ENCODE results near the gene PDSS2.
"Not testable (repeated sequence)": the region's sequence is repeated elsewhere in the genome, so short reads cannot be mapped to it uniquely, and the experiment has no call there.

The PDSS2 gene

GRCh38 chr6:107459283-107460082 lies at the start of gene PDSS2:
Gene PDSS2, minus strand, starts transcription at chr6:107459564. Its CDS starts 279 bp downstream, at chr6:107459285.
- peak; percentile 75 for DNase-seq (ENCODE audit: low read depth)

DNA sequence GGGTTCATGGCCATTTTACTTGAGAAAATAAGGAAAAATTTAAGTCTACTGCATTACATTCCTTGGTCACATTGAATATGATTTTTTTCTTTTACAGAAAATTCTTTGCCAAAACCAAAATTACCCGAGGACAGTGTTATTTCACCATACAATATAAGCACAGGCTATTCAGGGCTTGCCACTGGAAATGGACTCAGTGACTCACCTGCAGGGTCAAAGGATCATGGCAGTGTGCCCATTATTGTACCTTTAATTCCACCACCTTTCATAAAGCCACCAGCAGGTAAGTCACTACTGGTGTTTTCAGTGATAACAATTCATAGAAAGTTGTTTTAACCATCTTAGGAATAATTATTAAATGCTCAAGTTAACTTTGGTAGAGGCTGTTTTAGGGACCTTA lies 46.8 kb upstream of the PDSS2 start:
- DNase-seq (ENCODE audit: low read depth) = no peak

DNA sequence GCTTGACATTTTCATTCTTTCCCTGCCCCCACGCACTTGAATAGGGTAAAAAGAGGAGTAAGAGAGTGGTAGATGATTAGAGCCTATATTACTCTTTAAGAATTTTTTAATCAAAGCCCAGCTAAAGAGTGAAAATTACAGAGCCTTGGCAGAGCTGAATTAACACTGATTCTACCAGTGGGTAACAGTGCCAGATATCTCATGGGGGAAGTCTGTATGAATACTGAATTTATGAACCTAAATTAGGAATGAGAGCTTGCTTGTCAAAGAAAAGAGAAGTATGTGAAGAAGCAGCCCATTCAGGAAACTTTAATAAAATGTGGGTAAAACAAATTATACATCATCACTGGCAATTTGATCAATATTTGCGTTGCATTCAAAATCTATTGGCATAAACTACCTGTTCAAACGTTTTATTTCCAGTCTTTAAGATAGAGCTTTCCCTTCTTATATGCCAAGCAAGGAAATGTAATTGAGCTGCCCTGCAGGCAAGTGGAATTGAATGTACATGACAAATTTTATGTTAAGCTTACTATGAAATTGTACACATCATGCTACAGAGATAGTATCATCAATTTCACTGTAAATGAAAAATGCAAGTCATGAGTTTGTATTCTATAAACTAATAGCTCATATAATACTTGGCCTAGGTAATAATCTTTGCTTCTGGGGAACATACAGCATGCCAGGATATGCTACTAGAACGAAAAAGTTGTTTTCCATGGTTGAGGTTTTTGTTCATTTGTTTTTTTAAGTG lies 45.1 kb upstream of the PDSS2 start:
- no peak for DNase-seq (ENCODE audit: low read depth)

GRCh38 chr6:107496892-107497684 lies 37.7 kb upstream of the PDSS2 start:
- no peak for DNase-seq (ENCODE audit: low read depth)

DNA sequence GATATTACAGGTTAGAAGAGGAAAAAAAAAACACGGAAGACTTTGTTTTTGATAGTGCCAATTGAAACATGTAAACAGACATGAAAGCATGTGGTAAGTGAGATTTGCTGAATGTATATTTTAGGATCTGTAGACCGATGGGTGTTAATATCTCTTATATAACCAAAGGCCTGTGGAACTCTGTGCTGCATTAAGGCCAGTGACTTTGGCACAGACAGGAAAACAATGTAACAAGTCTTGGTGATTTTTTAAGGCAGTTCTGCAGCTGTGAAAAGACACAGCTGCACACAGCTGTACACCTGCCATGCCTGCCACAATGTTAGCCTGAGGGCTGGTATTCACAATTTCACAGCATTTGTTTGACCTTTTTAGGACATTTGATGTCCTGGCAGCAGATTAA lies 36.6 kb upstream of the PDSS2 start:
- DNase-seq (ENCODE audit: low read depth) = no peak

DNA sequence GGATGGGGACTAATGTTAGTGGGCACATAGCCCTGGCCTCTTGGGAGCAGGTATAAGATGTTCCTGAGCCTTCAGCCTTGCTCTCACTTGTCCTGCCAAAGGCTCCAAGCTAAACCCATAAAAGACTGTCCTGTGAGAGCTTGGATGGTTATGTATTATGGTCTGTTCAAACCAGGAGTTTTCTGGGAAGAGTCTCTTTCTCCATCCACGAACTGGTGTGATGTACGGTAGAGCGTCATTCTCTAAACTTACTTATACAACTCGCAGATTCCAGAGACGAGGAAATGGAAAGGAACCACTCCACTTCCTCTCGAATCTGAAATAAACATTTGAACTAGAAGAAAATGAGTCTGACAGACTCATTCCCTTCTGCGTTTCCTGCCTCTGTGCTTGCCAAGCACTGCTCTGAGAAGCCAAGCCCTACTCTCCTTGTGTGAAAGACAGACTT lies 35.9 kb upstream of the PDSS2 start:
- DNase-seq (ENCODE audit: low read depth) = no peak

DNA sequence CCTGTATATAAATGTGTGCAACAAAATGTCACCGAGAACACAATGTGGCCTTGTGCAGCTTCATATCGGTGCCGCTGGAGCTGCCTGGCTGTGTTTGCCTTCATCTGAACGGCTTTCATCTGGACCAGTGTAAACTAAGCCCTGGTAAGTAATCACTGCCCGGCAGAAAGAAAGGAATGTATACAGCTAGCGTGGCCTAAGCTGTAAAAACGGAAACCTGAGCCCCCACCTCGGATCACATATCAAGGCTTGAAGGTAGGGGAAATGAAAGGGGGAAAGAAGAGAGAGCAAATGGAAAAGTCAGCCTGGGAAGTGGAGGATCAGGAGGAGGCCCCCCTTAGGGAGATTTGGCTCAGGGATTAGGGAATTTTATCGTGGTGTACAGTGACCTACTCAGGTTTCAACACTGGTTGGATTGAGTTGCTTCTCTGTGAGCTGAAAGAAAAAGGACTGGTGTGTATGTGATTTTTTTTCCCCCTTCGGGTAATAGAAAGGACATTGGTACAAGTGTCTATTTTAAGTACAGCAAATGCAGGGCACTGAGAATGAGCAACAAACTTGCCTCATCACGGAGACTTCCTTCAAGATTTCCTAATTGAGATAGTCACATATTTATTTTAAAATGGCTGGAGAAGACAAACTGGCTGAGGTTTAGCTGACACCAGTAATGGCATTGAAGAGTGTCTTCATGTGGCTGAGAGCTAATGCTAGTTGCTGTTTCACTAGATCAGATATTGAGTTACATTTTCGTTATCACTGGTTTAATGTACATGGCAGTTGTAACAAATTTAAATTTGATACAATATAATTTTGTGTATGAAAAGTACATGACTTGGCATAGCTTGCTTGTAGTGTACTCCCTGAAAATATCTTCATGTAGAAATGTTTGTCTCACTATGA lies 34.0 kb upstream of the PDSS2 start:
- DNase-seq (ENCODE audit: low read depth) = no peak

DNA sequence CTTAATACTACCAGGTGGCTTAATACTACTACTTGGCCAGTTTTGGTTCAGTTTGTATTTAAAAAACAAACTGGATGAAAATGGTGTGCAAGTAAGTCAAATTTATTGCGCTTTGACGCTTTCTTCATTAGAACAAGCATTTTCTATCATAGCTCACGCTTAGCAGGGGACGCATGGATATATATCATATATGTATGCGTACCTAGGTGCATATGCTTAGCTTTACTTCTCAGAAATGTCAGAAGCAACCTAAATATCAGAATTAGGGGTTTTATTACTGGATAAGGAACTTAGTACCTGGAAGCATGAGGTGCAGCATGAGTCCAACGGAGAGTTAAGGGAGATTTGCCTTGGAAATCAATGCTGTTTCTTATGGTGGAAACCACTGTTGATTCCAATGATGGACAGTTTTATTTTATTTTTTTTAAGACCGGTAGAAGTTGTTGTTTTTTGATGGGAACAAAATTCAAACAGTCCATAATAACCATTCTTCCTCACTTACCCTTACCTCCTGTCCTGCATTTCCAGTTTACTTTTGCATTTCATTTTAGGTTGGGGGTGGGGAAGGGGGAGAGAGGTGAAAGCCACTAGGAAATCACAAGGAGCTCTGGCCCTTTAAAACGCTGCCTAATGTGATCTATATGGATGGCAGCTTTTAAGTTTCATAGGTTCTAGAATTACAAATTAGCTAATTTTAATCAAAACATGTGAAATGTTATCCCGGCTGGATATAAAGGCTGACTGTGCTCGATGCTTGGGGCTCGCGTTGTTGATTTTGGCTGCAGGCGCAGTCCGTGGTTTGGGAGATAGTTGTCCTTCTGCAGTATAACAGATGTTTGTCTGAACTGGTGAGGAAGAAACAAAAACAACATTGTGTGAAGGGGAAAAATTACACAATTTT lies 32.6 kb upstream of the PDSS2 start:
- no peak for DNase-seq (ENCODE audit: low read depth)

DNA sequence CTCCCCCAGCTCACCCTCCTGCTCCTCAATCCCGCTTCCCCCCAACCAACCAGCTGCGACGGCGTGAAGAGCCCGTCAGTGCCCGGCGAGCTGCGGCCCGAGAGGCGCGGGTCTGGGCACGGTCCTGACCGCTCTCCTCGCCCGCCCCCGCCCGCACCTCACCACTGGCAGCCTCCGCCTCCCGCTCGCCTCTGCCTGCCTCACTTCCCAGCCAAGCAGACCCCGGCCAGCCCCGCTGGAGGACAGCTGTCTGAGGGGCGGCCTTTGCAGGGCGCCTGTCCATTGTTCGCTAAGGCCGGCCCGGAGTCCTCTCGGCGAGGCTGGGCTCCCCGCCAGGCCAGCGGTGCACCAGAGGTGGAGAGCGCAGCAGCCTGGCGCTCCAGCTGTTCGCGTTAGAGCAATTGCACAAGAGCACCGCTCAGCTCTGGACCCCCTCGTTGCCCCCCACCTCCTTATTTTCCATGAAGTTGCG lies 31.8 kb upstream of the PDSS2 start:
- no peak for DNase-seq (ENCODE audit: low read depth)

GRCh38 chr6:107490566-107491137 lies 31.3 kb upstream of the PDSS2 start:
- no peak for DNase-seq (ENCODE audit: low read depth)

- no peak for DNase-seq (ENCODE audit: low read depth)
Observed at GRCh38 chr6:107489636-107490565, 30.5 kb upstream of the PDSS2 start, which contains the start of gene SOBP. Gene SOBP, plus strand, starts transcription at chr6:107490117. Its CDS starts 500 bp downstream, at chr6:107490617.

DNA sequence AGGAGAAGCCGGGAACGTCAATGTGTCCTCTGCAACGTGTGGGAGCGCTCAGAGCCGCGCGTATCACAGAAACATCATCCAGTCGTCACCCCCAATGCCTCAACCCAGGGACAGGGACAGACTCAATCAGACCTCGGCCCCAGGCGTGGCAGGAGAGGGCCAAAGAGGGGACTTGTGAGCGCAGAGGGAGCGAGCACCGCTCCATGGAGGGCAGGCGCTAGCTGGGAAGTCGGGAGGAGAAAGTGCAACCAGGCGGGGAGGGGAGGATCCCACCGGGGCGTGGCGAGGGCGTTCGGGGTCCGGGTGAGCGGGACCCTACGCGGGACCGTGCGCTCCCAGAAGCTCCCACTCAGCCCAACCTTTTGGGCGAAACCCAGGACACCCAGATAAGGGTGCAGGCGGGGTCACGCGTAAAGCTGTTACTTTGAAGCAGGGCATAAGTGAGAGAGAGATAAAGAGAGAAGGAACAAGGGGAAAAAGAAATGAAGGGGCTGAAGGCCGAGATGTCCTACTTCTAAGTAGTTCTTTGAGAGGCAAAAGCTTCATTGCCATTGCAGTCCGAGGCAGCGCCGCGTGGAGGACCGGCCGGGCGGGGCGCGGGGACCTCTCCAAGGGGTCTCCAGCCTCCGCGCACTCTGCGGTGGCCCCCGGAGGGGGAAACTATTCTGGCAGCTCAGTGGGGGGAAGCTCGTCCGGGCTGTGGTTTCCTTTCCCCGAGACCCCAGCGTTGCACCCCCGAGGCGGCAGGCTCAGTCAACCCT lies 29.7 kb upstream of the PDSS2 start:
- DNase-seq (ENCODE audit: low read depth) = no peak

DNA sequence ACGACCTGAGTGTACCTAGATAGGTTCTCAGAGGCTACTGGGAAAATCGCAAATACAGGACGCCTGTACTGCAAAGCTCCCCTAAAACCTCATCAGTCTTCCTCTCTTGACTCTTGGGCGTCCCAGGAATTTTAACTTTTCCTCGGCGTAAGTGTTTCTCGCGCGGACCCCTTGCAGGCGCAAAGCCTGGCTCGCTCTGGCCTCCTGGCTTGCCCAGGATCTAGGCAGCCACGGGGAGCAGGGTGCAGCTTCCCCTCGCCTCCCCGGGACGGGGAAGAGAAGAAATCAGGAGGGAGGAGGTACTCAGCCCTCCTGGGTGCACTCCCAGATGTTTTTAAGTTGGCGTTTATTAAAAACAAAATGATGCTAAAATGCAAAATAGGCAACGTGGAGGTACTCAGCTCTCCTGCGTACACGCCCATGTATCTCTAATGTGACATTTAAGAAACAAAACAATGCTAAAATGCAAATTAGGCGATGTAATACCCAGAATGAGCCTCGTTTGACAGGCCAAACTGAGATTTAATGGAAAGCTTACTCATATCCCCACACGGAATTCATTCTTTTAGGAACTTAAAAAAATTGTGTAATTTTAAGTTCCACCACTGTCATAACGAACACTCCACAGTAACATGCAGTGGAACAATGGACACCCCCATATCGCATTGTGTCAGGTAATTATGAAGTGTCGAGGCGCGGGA lies 29.0 kb upstream of the PDSS2 start:
- DNase-seq (ENCODE audit: low read depth) = no peak

- no peak for DNase-seq (ENCODE audit: low read depth)
Observed at GRCh38 chr6:107485157-107485556, 25.8 kb upstream of the PDSS2 start.

DNA sequence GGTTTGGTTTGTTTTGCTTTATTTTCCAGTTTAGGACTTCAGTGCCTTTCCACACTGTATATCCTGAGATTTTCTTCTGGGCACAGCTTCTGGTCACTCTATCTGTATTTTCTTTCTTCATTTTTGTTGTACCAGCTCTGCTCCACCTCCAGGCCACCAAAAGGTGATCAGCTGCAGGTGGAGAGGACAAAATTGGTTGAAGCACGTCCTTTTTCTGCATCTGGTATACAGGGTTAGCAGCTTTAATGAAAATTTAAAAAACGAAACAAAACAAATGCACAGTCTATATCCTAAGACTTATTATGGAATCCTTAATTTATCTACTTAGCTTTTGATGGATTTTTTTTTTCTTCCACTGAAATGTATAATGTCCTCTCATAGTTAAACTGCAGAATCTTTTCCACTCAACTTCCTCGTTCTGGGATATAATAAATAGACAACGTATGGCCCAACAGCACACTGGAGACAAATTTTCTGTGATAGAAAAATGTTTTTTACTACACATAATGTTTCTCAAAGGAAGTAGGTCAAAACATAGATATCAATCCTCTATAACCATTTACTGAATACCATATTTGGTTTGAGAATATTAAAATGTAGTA lies 19.8 kb upstream of the PDSS2 start:
- no peak for DNase-seq (ENCODE audit: low read depth)

DNA sequence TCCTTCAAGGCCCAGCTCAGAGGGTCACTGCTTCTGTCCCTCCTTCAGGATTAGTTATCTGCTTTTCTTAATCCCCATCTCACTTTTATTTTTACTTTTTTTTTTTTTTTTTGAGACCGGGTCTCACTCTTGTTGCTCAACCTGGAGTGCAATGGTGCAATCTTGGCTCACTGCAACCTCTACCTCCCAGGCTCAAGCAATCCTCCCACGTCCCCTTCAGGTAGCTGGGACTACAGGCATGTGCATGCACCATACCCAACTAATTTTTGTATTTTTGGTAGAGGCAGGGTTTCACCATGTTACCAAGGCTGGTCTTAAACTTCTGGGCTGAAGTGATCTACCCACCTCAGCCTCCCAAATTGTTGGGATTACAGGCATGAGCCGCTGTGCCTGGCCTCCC lies 16.5 kb upstream of the PDSS2 start:
- DNase-seq (ENCODE audit: low read depth) = not testable (repeated sequence)

GRCh38 chr6:107475360-107475759 lies 16.0 kb upstream of the PDSS2 start:
- DNase-seq (ENCODE audit: low read depth) = not testable (repeated sequence)

All from HS-27A (cell line).